ENCODE results near the gene MBLAC1.

Gene MBLAC1

GRCh38 chr7:100095704-100096103, 31.1 kb upstream of the MBLAC1 start:
- no peak for DNase-seq (ENCODE audit: low read depth, low spot score)

GRCh38 chr7:100098913-100099312, 27.9 kb upstream of the MBLAC1 start:
- DNase-seq (ENCODE audit: low read depth, low spot score): no peak

- DNase-seq (ENCODE audit: low read depth, low spot score): no peak
These were observed 27.3 kb upstream of the MBLAC1 start for GRCh38 chr7:100099452-100099851.

- peak; percentile 66 for DNase-seq (ENCODE audit: low read depth, low spot score)
These were observed 26.2 kb upstream of the MBLAC1 start for GRCh38 chr7:100100420-100101015.

- DNase-seq (ENCODE audit: low read depth, low spot score): peak; percentile 91
These were observed 25.5 kb upstream of the MBLAC1 start, which contains the start of the genes AP4M1 and MCM7 for GRCh38 chr7:100101016-100101862. TSS of gene AP4M1 (plus strand) at chr7:100101643. CDS start at chr7:100101715, 72 bp downstream. TSS of gene MCM7 (minus strand) at chr7:100101397. CDS start at chr7:100101294, 103 bp downstream.

GRCh38 chr7:100102950-100103840, 23.6 kb upstream of the MBLAC1 start:
- no peak for DNase-seq (ENCODE audit: low read depth, low spot score)

GRCh38 chr7:100105534-100105933, 21.2 kb upstream of the MBLAC1 start:
- no peak for DNase-seq (ENCODE audit: low read depth, low spot score)

- DNase-seq (ENCODE audit: low read depth, low spot score): no peak
These were observed 20.1 kb upstream of the MBLAC1 start for GRCh38 chr7:100106633-100107032.

GRCh38 chr7:100107125-100107737, 19.5 kb upstream of the MBLAC1 start:
- DNase-seq (ENCODE audit: low read depth, low spot score): no peak

GRCh38 chr7:100107890-100108289, 18.9 kb upstream of the MBLAC1 start:
- no peak for DNase-seq (ENCODE audit: low read depth, low spot score)

GRCh38 chr7:100109521-100110163, 17.1 kb upstream of the MBLAC1 start:
- DNase-seq (ENCODE audit: low read depth, low spot score): no peak

GRCh38 chr7:100111156-100111555, 15.6 kb upstream of the MBLAC1 start:
- no peak for DNase-seq (ENCODE audit: low read depth, low spot score)

- no peak for DNase-seq (ENCODE audit: low read depth, low spot score)
These were observed 14.9 kb upstream of the MBLAC1 start for GRCh38 chr7:100111914-100112313.

- no peak for DNase-seq (ENCODE audit: low read depth, low spot score)
These were observed 11.7 kb upstream of the MBLAC1 start for GRCh38 chr7:100115026-100115425.

- no peak for DNase-seq (ENCODE audit: low read depth, low spot score)
These were observed 8.2 kb upstream of the MBLAC1 start for GRCh38 chr7:100118388-100119071.

GRCh38 chr7:100119072-100119969, 7.4 kb upstream of the MBLAC1 start, which contains the start of the genes CNPY4 and TAF6:
TSS of gene CNPY4 (plus strand) at chr7:100119634. CDS start at chr7:100119745, 111 bp downstream.
TSS of gene TAF6 (minus strand) at chr7:100119358. CDS start at chr7:100114209, 5,149 bp downstream.
- peak; percentile 83 for DNase-seq (ENCODE audit: low read depth, low spot score)

GRCh38 chr7:100119970-100120732, 6.6 kb upstream of the MBLAC1 start:
- DNase-seq (ENCODE audit: low read depth, low spot score): peak; percentile 43

- no peak for DNase-seq (ENCODE audit: low read depth, low spot score)
These were observed 6.1 kb upstream of the MBLAC1 start for GRCh38 chr7:100120733-100121036.

- no peak for DNase-seq (ENCODE audit: low read depth, low spot score)
These were observed 4.7 kb upstream of the MBLAC1 start for GRCh38 chr7:100122067-100122466.

Data from activated naive CD8-positive, alpha-beta T cell treated with anti-CD3 and anti-CD28 coated beads, Interleukin-2, amount 50 U/mL, for 16 hours (primary cell).